Endothelial cell of umbilical vein (primary cell): ENCODE results near the gene CDC42BPG. TPM values are rescaled to one million over a fixed set of nuclear protein-coding genes. Genes with fewer than 3 reads are reported as not detected.
A peak's percentile ranks its signal among the peaks of the same experiment; 100 is the strongest.

Source experiments
- BruUV-seq: library from RNA; stranded (reverse); fragments of 400-500 nt; replicated peaks from 2 replicates; lab custom pipeline; 2021; lab: Mats Ljungman, UMichigan
- CTCF ChIA-PET: fragments of 300-600, 350-600 bp; sonication (Branson Sonifier 250); formaldehyde crosslinking; loops from one replicate; lab custom pipeline; 2021; ENCODE audit warnings: antibody characterized with exemption, inconsistent platforms; lab: Charles Lee
- POLR2A ChIA-PET: fragments of 300-600, 350-600 bp; sonication (Branson Sonifier 250); formaldehyde crosslinking; loops from one replicate; lab custom pipeline; 2021; ENCODE audit warnings: antibody characterized with exemption, inconsistent platforms; lab: Charles Lee
- DNase-seq: peaks from one replicate; pipeline ENCODE4 v3.0.0-alpha.2; 2011; ENCODE audit warnings: low read depth, low spot score
- FAIRE-seq: peaks from 2 replicates; lab custom pipeline; 2011; peaks lifted over from hg19 to GRCh38; lab: Jason Lieb, UNC
- H2AFZ ChIP-seq: 2 replicates; pipeline ENCODE4 v1.6.0; 2012; ENCODE audit warnings: low read depth, low read length, control low read depth, inconsistent platforms
- H3K27ac ChIP-seq: 2 replicates; pipeline ENCODE4 v1.5.1; 2011; ENCODE audit warnings: low read depth, mild to moderate bottlenecking, control low read depth, low read length, moderate library complexity; ENCODE audit not compliant: insufficient read depth
- H3K27me3 ChIP-seq, 2 experiments: 2 replicates each; pipeline versions ENCODE4 v1.6.0 to v1.6.1; 2011; ENCODE audit warnings: low read length in 2 of 2, mixed read lengths in 1 of 2; ENCODE audit not compliant: control insufficient read depth in 2 of 2, insufficient read depth in 2 of 2
- H3K36me3 ChIP-seq, 2 experiments: 2 replicates in 1 of 2; 3 replicates in 1 of 2; pipeline ENCODE4 v1.5.1; 2011; ENCODE audit warnings: low read length in 2 of 2, mild to moderate bottlenecking in 1 of 2, moderate library complexity in 1 of 2; ENCODE audit not compliant: control insufficient read depth in 2 of 2, insufficient read depth in 2 of 2; ENCODE audit errors: extremely low read depth in 1 of 2
- H3K4me1 ChIP-seq: 3 replicates; pipeline ENCODE4 v1.5.1; 2011; ENCODE audit warnings: mild to moderate bottlenecking, low read length; ENCODE audit not compliant: control insufficient read depth, insufficient read depth; ENCODE audit errors: extremely low read depth
- H3K4me2 ChIP-seq: 2 replicates; pipeline ENCODE4 v1.6.1; 2011; ENCODE audit warnings: low read length, control low read depth, mixed read lengths; ENCODE audit not compliant: insufficient read depth
- H3K4me3 ChIP-seq, 3 experiments: fragments of 200-600 bp in 1 of 3; sonication (generic), shearing (Covaris generic) in 1 of 3; replicated peaks in 1 of 3; 2 replicates each; pipeline ENCODE4 v1.5.1; 2011 to 2016; ENCODE audit warnings: control low read depth in 3 of 3, low read length in 3 of 3, mild to moderate bottlenecking in 2 of 3, inconsistent platforms in 1 of 3, low read depth in 1 of 3, moderate library complexity in 1 of 3; ENCODE audit not compliant: insufficient read depth in 1 of 3
- H3K79me2 ChIP-seq: 2 replicates; pipeline ENCODE4 v1.6.0; 2012; ENCODE audit warnings: low read length, inconsistent platforms; ENCODE audit not compliant: control insufficient read depth, insufficient read depth
- H3K9ac ChIP-seq: replicated peaks from 2 replicates; pipeline ENCODE3; 2011; ENCODE audit warnings: low read length, control low read depth; ENCODE audit not compliant: insufficient read depth; ENCODE audit errors: extremely low read depth
- H3K9me1 ChIP-seq: replicated peaks from 3 replicates; pipeline ENCODE4 v1.6.0; 2011; ENCODE audit warnings: mild to moderate bottlenecking, low read length; ENCODE audit not compliant: control insufficient read depth, insufficient read depth; ENCODE audit errors: extremely low read depth
- H3K9me3 ChIP-seq: replicated peaks from 2 replicates; pipeline ENCODE4 v1.5.1; 2012; ENCODE audit warnings: low read length, inconsistent platforms; ENCODE audit not compliant: control insufficient read depth, insufficient read depth
- H4K20me1 ChIP-seq: replicated peaks from 2 replicates; pipeline ENCODE3; 2011; ENCODE audit warnings: mild to moderate bottlenecking, low read length; ENCODE audit not compliant: control insufficient read depth, insufficient read depth; ENCODE audit errors: extremely low read depth
- CTCF ChIP-seq, 2 donors: IDR thresholded peaks; 1 replicate in 1 of 2; 2 replicates in 1 of 2; pipeline ENCODE4 v1.5.1; 2011; ENCODE audit warnings: low read length in 2 of 2, mild to moderate bottlenecking in 2 of 2, moderate library complexity in 2 of 2, control low read depth in 1 of 2, inconsistent platforms in 1 of 2, low read depth in 1 of 2; ENCODE audit not compliant: insufficient read depth in 1 of 2; ENCODE audit errors: extremely low read depth in 1 of 2
- FOS ChIP-seq: IDR thresholded peaks from 2 replicates; pipeline ENCODE4 v1.6.1; 2011; ENCODE audit warnings: mild to moderate bottlenecking, low read length, moderate library complexity, borderline replicate concordance; ENCODE audit not compliant: insufficient read depth
- MYC ChIP-seq: IDR thresholded peaks from one replicate; pipeline ENCODE4 v1.6.1; 2011; ENCODE audit warnings: mild to moderate bottlenecking, low read depth, low read length
- POLR2AphosphoS5 ChIP-seq: IDR thresholded peaks from 2 replicates; pipeline ENCODE4 v1.6.1; 2012; ENCODE audit warnings: low read depth, mild to moderate bottlenecking, control low read depth, low read length, moderate library complexity; ENCODE audit not compliant: insufficient read depth
- dilution Hi-C: fragments of 300-500 bp; cut with MboI; formaldehyde crosslinking; loops from one replicate; pipeline ENCODE4 v1.15.0; 2019; ENCODE audit warnings: low sequenced_read_pairs; ENCODE audit not compliant: extremely low pct_ligation_motif_present
- intact Hi-C: fragments of 100-400 bp; cut with micrococcal nuclease; formaldehyde crosslinking; loops from one replicate; pipeline ENCODE4 v1.10.0; 2022
- polyA plus RNA-seq, 4 experiments: library from polyadenylated mRNA; depleted of rRNA in 3 of 4; stranded (reverse) in 3 of 4; unstranded in 1 of 4; fragments of >200 nt; gene quantifications; 2 replicates each; pipeline versions ENCODE4 v1.2.1 to v1.2.3, GENCODE V29; 2011 to 2012; ENCODE audit warnings: missing spikeins in 1 of 4
- total RNA-seq: library from RNA; stranded (reverse); gene quantifications from 2 replicates; pipeline ENCODE4 v1.2.3, GENCODE V29; 2021

Gene CDC42BPG
- total and polyA plus RNA-seq, 2 donors (not counting 3 experiments of a cell fraction or from before 2014, with no cell fraction given), result 0.19 to 0.42 TPM

- BruUV-seq, result no TSS peak
- no peaks in the 10 kb centered on the region for H3K27me3 ChIP-seq
- intact Hi-C loops, result loop anchor here (2.0 kb wide), 2 partner anchors 13 to 57 kb away; partner anchors contain the start of gene CDC42BPG
- ChIA-PET POLR2A (no interaction called here), CTCF (interaction anchor here (0.5 to 3.4 kb wide), 25 partner anchors 9 to 330 kb away, joined by 3 to 32 read pairs (median 4); partner anchors contain the start of genes CDC42BPG, EHD1, MAP4K2 and MEN1)
- peaks cover 0 to 14% of the 10 kb centered on the region in 2 experiments for H3K36me3 ChIP-seq
- H3K4me3 ChIP-seq, result no peak overlapping the region
- H3K4me1 ChIP-seq, result no peaks in the 10 kb centered on the region
- no peaks in the 10 kb centered on the region for H3K9me1 ChIP-seq
- H3K4me2 ChIP-seq, result no peak overlapping the region
- no peak overlapping the region for H3K27ac ChIP-seq
- H4K20me1 ChIP-seq, result no peaks in the 10 kb centered on the region
- H3K9me3 ChIP-seq, result no peaks in the 10 kb centered on the region
- TF ChIP-seq CTCF (IDR thresholded peaks at IDR 0.05; ENCODE audit: extremely low read depth in 1 of 2, insufficient read depth in 1 of 2, low read depth in 1 of 2, low read length in 2 of 2) (peak; percentile 83 to 89), FOS (no peak), POLR2AphosphoS5 (peak; percentile 11), MYC (no peak)
- DNase-seq, result peak; percentile 52
- H2AFZ ChIP-seq, result no peak overlapping the region
- no peaks in the 10 kb centered on the region for H3K79me2 ChIP-seq
- H3K9ac ChIP-seq, result no peak overlapping the region
- dilution Hi-C loops, result no loop called here
- peak; percentile 56 for FAIRE-seq
These were observed 56.7 kb downstream of the CDC42BPG start for GRCh38 chr11:64787526-64788320.
